ENCODE data around the gene OTULINL.

DNA sequence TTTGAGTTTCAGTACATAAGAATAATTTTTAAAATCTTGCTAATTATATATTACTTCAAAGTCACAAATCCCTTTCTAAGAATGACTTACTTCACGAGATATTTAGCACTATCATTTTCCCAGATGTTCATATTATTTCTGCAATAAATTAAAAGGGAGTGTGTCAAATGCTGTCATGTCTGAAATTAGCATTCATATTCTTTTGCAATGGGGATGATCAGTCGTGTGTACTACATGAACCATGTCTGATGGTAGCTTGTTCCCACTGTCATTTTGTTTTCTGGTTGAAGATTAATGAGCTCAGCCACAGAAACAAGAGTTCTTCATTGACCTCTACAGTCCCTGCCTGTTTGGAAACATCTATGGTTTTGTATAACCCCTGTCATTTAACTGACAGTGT is 30.1 kb downstream of the OTULINL start:
- TF ChIP-seq POLR2A (IDR thresholded peaks at IDR 0.05): no peak
- TF ChIP-seq, protein P1, sequence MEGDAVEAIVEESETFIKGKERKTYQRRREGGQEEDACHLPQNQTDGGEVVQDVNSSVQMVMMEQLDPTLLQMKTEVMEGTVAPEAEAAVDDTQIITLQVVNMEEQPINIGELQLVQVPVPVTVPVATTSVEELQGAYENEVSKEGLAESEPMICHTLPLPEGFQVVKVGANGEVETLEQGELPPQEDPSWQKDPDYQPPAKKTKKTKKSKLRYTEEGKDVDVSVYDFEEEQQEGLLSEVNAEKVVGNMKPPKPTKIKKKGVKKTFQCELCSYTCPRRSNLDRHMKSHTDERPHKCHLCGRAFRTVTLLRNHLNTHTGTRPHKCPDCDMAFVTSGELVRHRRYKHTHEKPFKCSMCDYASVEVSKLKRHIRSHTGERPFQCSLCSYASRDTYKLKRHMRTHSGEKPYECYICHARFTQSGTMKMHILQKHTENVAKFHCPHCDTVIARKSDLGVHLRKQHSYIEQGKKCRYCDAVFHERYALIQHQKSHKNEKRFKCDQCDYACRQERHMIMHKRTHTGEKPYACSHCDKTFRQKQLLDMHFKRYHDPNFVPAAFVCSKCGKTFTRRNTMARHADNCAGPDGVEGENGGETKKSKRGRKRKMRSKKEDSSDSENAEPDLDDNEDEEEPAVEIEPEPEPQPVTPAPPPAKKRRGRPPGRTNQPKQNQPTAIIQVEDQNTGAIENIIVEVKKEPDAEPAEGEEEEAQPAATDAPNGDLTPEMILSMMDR (IDR thresholded peaks at IDR 0.05 in 8 of 11, conservative IDR thresholded peaks at IDR 0.05 in 3 of 11): no peak
